AG04450 (cell line): ENCODE measurements around the gene RASA3. TPM values are rescaled to one million over a fixed set of nuclear protein-coding genes. Genes with fewer than 3 reads are reported as not detected.

ENCODE experiments used
- CTCF ChIA-PET: fragments of 300-600, 350-600 bp; formaldehyde crosslinking; extraction: SDS; loops from one replicate; lab custom pipeline; 2022; ENCODE audit warnings: antibody characterized with exemption, inconsistent platforms; lab: Charles Lee
- POLR2A ChIA-PET: fragments of 350-600 bp; formaldehyde crosslinking; extraction: SDS; loops from one replicate; lab custom pipeline; 2021; ENCODE audit warnings: antibody characterized with exemption, inconsistent platforms; lab: Yijun Ruan, JAX
- DNase-seq: peaks from one replicate; pipeline ENCODE4 v3.0.0-alpha.2; 2011; ENCODE audit warnings: low read depth, low spot score
- H3K27ac ChIP-seq: one replicate; pipeline ENCODE4 v1.5.1; 2012; ENCODE audit warnings: low read depth, low read length, control low read depth
- H3K27me3 ChIP-seq: one replicate; pipeline ENCODE4 v1.6.0; 2012; ENCODE audit warnings: low read length; ENCODE audit not compliant: control insufficient read depth, insufficient read depth
- H3K4me3 ChIP-seq: 2 replicates; pipeline ENCODE4 v1.5.1; 2011; ENCODE audit warnings: mild to moderate bottlenecking, low read depth, low read length, control low read depth
- H3K9me3 ChIP-seq: 2 replicates; pipeline ENCODE4 v1.5.1; 2012; ENCODE audit warnings: low read length; ENCODE audit not compliant: control insufficient read depth, insufficient read depth
- CTCF ChIP-seq: IDR thresholded peaks from 2 replicates; pipeline ENCODE4 v1.5.1; 2011; ENCODE audit warnings: low read depth, low read length, control low read depth, inconsistent platforms
- polyA plus RNA-seq: library from polyadenylated mRNA; depleted of rRNA; stranded (reverse); fragments of >200 nt; gene quantifications from 2 replicates; pipeline ENCODE4 v1.2.3, GENCODE V29; 2011

Gene RASA3
- polyA plus RNA-seq, 1 experiment = 25.2 TPM

DNA sequence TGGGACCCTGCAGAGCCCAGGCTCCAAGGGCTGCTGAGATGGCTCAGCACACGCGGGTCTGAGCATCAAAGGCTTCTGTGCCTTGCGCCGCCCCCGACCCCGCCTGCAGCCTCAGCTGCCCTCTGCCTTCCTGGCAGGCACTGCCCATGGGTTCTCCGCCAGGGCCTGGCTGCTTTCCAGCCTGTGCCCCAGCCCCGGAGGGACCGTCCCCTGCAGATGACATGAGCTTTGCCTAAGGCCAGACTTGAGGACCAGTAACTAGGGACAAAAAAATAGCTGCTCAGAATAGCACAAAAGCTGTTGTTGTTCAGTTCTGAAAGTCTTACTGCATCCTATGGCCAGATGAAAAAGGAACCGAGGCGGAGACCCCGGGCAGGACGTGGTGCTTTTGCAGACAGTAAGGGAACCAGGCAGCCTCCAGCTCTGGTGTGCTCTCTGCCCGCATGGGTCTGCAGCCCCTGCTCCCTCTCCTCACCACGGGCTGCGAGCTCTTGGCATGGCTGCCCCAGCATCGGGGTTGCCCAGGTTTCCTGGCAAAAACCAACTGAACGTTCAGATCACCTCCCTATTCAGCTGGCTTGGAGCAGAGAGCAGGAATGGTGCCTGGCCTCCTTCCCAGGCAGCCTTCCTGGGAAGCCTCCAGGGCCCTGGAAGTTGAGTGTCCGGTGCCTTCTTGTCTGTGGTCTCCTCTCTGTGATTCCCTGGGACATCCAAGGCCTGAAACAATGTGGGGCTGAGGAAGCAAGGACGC lies 34.1 kb upstream of the RASA3 start:
- no peak overlapping the region for H3K4me3 ChIP-seq
- ChIA-PET POLR2A (no interaction called here), CTCF (no interaction called here)
- no peak for TF ChIP-seq CTCF
- no peak for DNase-seq
- peaks cover 32% of the 10 kb centered on the region for H3K27me3 ChIP-seq
- H3K27ac ChIP-seq = no peak overlapping the region
- no peaks in the 10 kb centered on the region; the same call in 1 of the 2 replicates for H3K9me3 ChIP-seq

DNA sequence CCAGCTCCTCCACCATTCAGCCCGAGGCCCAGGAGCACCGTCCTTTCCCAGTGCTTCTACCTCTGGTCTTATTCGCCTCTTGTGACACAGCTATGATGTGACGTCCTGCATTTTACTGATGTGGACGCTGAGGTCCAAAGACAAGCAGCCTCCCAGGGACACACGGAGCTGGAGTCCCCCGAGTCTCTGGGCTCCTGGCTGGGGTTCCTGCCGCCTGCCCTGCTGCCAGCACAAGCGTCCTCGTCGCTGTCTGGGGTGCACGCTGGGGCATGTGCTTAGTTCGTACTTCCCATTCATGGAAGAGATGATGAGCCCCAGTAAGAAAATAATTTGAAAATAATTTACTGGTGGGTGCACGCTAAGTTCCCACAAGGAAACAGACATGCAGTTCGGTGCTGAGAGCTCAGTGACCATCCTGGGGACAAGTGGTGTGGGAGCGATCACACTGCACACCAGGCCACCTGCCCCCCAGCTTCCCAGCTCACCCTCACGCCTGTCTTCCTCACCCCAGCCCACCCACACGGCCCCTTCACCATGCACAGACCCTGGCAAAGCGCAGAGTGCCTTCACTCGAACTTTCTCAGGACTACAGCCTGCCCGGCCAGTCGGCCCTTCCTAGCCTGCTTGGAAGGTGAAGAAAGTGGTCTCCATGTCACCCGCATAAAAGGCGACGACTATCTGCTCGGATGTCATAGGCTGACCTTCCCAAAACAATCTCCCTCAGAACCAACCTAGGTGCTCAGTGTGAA lies 32.4 kb upstream of the RASA3 start:
- TF ChIP-seq CTCF = no peak
- ChIA-PET CTCF (no interaction called here), POLR2A (no interaction called here)
- DNase-seq = no peak
- no peak overlapping the region for H3K4me3 ChIP-seq
- peaks cover 41% of the 10 kb centered on the region for H3K27me3 ChIP-seq
- H3K9me3 ChIP-seq = peaks cover 5% of the 10 kb centered on the region; the same call in 1 of the 2 replicates
- no peak overlapping the region for H3K27ac ChIP-seq

- peaks cover 5% of the 10 kb centered on the region; the same call in 1 of the 2 replicates for H3K9me3 ChIP-seq
- TF ChIP-seq CTCF = no peak
Observed at GRCh38 chr13:114164053-114164452, 31.6 kb upstream of the RASA3 start.

GRCh38 chr13:114162533-114162922 lies 30.1 kb upstream of the RASA3 start:
- no peak for TF ChIP-seq CTCF
- ChIA-PET CTCF (no interaction called here), POLR2A (no interaction called here)
- Histone ChIP-seq H3K27me3 (peaks cover 41% of the 10 kb centered on the region), H3K9me3 (peaks cover 5% of the 10 kb centered on the region; the same call in 1 of the 2 replicates), H3K4me3 (no peak overlapping the region), H3K27ac (no peak overlapping the region)
- no peak for DNase-seq

More at GRCh38 chr13:114164053-114164452, 31.6 kb upstream of the RASA3 start:
- CTCF ChIA-PET = no interaction called here
- Histone ChIP-seq H3K27ac (no peak overlapping the region), H3K4me3 (no peak overlapping the region), H3K27me3 (peaks cover 41% of the 10 kb centered on the region)
- POLR2A ChIA-PET = no interaction called here
- DNase-seq = no peak
